Measurements from ENCODE around the gene EIF3D.
A peak's percentile ranks its signal among the peaks of the same experiment; 100 is the strongest.

Gene EIF3D

GRCh38 chr22:36528795-36529751 lies at the start of gene EIF3D (continued):
- TF ChIP-seq, protein P1, sequence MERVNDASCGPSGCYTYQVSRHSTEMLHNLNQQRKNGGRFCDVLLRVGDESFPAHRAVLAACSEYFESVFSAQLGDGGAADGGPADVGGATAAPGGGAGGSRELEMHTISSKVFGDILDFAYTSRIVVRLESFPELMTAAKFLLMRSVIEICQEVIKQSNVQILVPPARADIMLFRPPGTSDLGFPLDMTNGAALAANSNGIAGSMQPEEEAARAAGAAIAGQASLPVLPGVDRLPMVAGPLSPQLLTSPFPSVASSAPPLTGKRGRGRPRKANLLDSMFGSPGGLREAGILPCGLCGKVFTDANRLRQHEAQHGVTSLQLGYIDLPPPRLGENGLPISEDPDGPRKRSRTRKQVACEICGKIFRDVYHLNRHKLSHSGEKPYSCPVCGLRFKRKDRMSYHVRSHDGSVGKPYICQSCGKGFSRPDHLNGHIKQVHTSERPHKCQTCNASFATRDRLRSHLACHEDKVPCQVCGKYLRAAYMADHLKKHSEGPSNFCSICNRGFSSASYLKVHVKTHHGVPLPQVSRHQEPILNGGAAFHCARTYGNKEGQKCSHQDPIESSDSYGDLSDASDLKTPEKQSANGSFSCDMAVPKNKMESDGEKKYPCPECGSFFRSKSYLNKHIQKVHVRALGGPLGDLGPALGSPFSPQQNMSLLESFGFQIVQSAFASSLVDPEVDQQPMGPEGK (tag by site-specific recombination; IDR thresholded peaks at IDR 0.05) = peak; percentile 70
- TF ChIP-seq ZNF488 (tag by site-specific recombination; IDR thresholded peaks at IDR 0.05) (no peak), ZNF132 (tag by site-specific recombination; IDR thresholded peaks at IDR 0.05; ENCODE audit: borderline replicate concordance) (no peak), ZNF792 (tag by site-specific recombination; IDR thresholded peaks at IDR 0.05) (0 out of 2 replicates have a peak, but pooled peaks have one; percentile 64), ZNF658 (tag by site-specific recombination; IDR thresholded peaks at IDR 0.05) (no peak), ZNF138 (tag by site-specific recombination; IDR thresholded peaks at IDR 0.05; ENCODE audit: borderline replicate concordance) (no peak), ZBTB11 (tag by site-specific recombination; conservative IDR thresholded peaks at IDR 0.05; ENCODE audit: low read depth) (peak; percentile 98), SP2 (tag by site-specific recombination; IDR thresholded peaks at IDR 0.05) (peak; percentile 95), ZNF341 (tag by site-specific recombination; IDR thresholded peaks at IDR 0.05; ENCODE audit: low read depth) (peak; percentile 76), PRDM2 (tag by site-specific recombination; IDR thresholded peaks at IDR 0.05; ENCODE audit: borderline replicate concordance) (no peak), ZNF114 (tag by site-specific recombination; IDR thresholded peaks at IDR 0.05) (no peak), ZNF701 (tag by site-specific recombination; IDR thresholded peaks at IDR 0.05) (no peak), ZNF10 (tag by site-specific recombination; IDR thresholded peaks at IDR 0.05) (no peak), ZNF140 (tag by site-specific recombination; IDR thresholded peaks at IDR 0.05) (no peak), ATF2 (tag by site-specific recombination; IDR thresholded peaks at IDR 0.05; ENCODE audit: low read depth) (no peak), ZBTB8A (tag by site-specific recombination; IDR thresholded peaks at IDR 0.05) (peak; percentile 100)
- TF ChIP-seq, protein P2, sequence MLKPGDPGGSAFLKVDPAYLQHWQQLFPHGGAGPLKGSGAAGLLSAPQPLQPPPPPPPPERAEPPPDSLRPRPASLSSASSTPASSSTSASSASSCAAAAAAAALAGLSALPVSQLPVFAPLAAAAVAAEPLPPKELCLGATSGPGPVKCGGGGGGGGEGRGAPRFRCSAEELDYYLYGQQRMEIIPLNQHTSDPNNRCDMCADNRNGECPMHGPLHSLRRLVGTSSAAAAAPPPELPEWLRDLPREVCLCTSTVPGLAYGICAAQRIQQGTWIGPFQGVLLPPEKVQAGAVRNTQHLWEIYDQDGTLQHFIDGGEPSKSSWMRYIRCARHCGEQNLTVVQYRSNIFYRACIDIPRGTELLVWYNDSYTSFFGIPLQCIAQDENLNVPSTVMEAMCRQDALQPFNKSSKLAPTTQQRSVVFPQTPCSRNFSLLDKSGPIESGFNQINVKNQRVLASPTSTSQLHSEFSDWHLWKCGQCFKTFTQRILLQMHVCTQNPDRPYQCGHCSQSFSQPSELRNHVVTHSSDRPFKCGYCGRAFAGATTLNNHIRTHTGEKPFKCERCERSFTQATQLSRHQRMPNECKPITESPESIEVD (tag by site-specific recombination; IDR thresholded peaks at IDR 0.05) = no peak
- TF ChIP-seq, protein P3, sequence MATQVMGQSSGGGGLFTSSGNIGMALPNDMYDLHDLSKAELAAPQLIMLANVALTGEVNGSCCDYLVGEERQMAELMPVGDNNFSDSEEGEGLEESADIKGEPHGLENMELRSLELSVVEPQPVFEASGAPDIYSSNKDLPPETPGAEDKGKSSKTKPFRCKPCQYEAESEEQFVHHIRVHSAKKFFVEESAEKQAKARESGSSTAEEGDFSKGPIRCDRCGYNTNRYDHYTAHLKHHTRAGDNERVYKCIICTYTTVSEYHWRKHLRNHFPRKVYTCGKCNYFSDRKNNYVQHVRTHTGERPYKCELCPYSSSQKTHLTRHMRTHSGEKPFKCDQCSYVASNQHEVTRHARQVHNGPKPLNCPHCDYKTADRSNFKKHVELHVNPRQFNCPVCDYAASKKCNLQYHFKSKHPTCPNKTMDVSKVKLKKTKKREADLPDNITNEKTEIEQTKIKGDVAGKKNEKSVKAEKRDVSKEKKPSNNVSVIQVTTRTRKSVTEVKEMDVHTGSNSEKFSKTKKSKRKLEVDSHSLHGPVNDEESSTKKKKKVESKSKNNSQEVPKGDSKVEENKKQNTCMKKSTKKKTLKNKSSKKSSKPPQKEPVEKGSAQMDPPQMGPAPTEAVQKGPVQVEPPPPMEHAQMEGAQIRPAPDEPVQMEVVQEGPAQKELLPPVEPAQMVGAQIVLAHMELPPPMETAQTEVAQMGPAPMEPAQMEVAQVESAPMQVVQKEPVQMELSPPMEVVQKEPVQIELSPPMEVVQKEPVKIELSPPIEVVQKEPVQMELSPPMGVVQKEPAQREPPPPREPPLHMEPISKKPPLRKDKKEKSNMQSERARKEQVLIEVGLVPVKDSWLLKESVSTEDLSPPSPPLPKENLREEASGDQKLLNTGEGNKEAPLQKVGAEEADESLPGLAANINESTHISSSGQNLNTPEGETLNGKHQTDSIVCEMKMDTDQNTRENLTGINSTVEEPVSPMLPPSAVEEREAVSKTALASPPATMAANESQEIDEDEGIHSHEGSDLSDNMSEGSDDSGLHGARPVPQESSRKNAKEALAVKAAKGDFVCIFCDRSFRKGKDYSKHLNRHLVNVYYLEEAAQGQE (tag by site-specific recombination; IDR thresholded peaks at IDR 0.05) = peak; percentile 31; the same call in 1 of the 2 replicates
